Skin of body (tissue), 2 donors: ENCODE data around the gene SAMD11. TPM values are rescaled to one million over a fixed set of nuclear protein-coding genes. Genes with fewer than 3 reads are reported as not detected.
A peak's percentile ranks its signal among the peaks of the same experiment; 100 is the strongest.
"Not testable (repeated sequence)": the region's sequence is repeated elsewhere in the genome, so short reads cannot be mapped to it uniquely, and the experiment has no call there.

Source experiments
- DNase-seq: peaks from one replicate; lab custom pipeline; 2025; lab: John Stamatoyannopoulos, UW
- total RNA-seq: library from RNA; depleted of rRNA; stranded (reverse); fragments of >200 nt; gene quantifications from one replicate; pipeline ENCODE4 v1.2.3, GENCODE V29; 2014

Gene SAMD11
- total RNA-seq, 1 donor from 2014 or later = 4.9 TPM

GRCh38 chr1:974687-975328, 51.1 kb downstream of the SAMD11 start:
- no peak for DNase-seq

GRCh38 chr1:975365-975764, 51.6 kb downstream of the SAMD11 start:
- no peak for DNase-seq

GRCh38 chr1:975896-976683, 52.4 kb downstream of the SAMD11 start:
- DNase-seq = peak; percentile 26

- not testable (repeated sequence) for DNase-seq
These were observed 53.1 kb downstream of the SAMD11 start for GRCh38 chr1:976791-977190.

- DNase-seq = no peak
These were observed 54.5 kb downstream of the SAMD11 start for GRCh38 chr1:978069-978834.

- no peak for DNase-seq
These were observed 55.4 kb downstream of the SAMD11 start for GRCh38 chr1:978835-979743.

- no peak for DNase-seq
These were observed 56.0 kb downstream of the SAMD11 start for GRCh38 chr1:979744-980072.

GRCh38 chr1:980137-980571, 56.4 kb downstream of the SAMD11 start:
- no peak for DNase-seq

- no peak for DNase-seq
These were observed 57.1 kb downstream of the SAMD11 start for GRCh38 chr1:980602-981395.

GRCh38 chr1:981491-981954, 57.8 kb downstream of the SAMD11 start:
- DNase-seq = no peak

- no peak for DNase-seq
These were observed 58.3 kb downstream of the SAMD11 start, which contains the start of gene PERM1 for GRCh38 chr1:981955-982558. Gene PERM1, minus strand, starts transcription at chr1:982093. Its CDS starts 1,064 bp downstream, at chr1:981029.

GRCh38 chr1:982765-983436, 59.2 kb downstream of the SAMD11 start:
- DNase-seq = no peak

- DNase-seq = no peak
These were observed 60.2 kb downstream of the SAMD11 start for GRCh38 chr1:983798-984475.

GRCh38 chr1:984476-984814, 60.7 kb downstream of the SAMD11 start:
- DNase-seq = no peak

- DNase-seq = no peak
These were observed 61.4 kb downstream of the SAMD11 start for GRCh38 chr1:985126-985525.

- DNase-seq = not testable (repeated sequence)
These were observed 64.3 kb downstream of the SAMD11 start for GRCh38 chr1:988061-988460.

GRCh38 chr1:991275-991674, 67.6 kb downstream of the SAMD11 start:
- not testable (repeated sequence) for DNase-seq

GRCh38 chr1:991895-992294, 68.2 kb downstream of the SAMD11 start:
- DNase-seq = no peak

GRCh38 chr1:992362-992761, 68.6 kb downstream of the SAMD11 start:
- no peak for DNase-seq
